K562 (cell line): Measurements from ENCODE around the gene SLC29A3. TPM values are rescaled to one million over a fixed set of nuclear protein-coding genes. Genes with fewer than 3 reads are reported as not detected.

Source experiments
- CBX5 ChIP-seq: IDR thresholded peaks from 2 replicates; pipeline ENCODE4 v1.6.1; 2014; ENCODE audit warnings: low read depth, borderline replicate concordance
- DIDO1 ChIP-seq: fragments of 450-650 bp; IDR thresholded peaks from 2 replicates; pipeline ENCODE4 v1.6.1; 2016; ENCODE audit warnings: low read depth, missing biosample characterization, missing genetic modification characterization
- EHMT2 ChIP-seq: fragments of 450-650 bp; IDR thresholded peaks from 2 replicates; pipeline ENCODE4 v1.6.1; 2018; ENCODE audit warnings: antibody characterized with exemption
- FOXJ3 ChIP-seq: sonication (generic); formaldehyde crosslinking; IDR thresholded peaks from 2 replicates; pipeline ENCODE4 v1.4.0; 2020; ENCODE audit warnings: mild to moderate bottlenecking, missing genetic modification reagents
- PHB2 ChIP-seq: fragments of 450-650 bp; IDR thresholded peaks from 2 replicates; pipeline ENCODE4 v1.6.1; 2017; ENCODE audit warnings: low read depth
- RREB1 ChIP-seq: fragments of 250-450 bp; sonication (Bioruptor Pico); IDR thresholded peaks from 2 replicates; pipeline ENCODE4 v1.4.0; 2020
- TAF15 ChIP-seq: fragments of 200-400 bp; formaldehyde crosslinking; IDR thresholded peaks from 2 replicates; pipeline ENCODE4 v1.6.1; 2017; ENCODE audit warnings: mild to moderate bottlenecking, low read depth, low read length, moderate library complexity
- ZBTB33 ChIP-seq: sonication (generic); formaldehyde crosslinking; IDR thresholded peaks from 2 replicates; pipeline ENCODE4 v1.8.1; 2023; ENCODE audit warnings: mild to moderate bottlenecking, missing genetic modification reagents
- ZKSCAN1 ChIP-seq: fragments of 150-350 bp; IDR thresholded peaks from 2 replicates; pipeline ENCODE4 v1.6.1; 2016; ENCODE audit warnings: low read depth, low read length
- ZNF140 ChIP-seq: fragments of 250-450 bp; sonication (Bioruptor Pico); IDR thresholded peaks from 2 replicates; pipeline ENCODE4 v1.8.0; 2021; ENCODE audit warnings: moderate library complexity, mild to moderate bottlenecking, inconsistent platforms
- ZNF143 ChIP-seq: sonication (generic); formaldehyde crosslinking; IDR thresholded peaks from 2 replicates; pipeline ENCODE4 v1.9.0; 2022; ENCODE audit warnings: mild to moderate bottlenecking, missing genetic modification reagents
- ZNF431 ChIP-seq: sonication (generic); formaldehyde crosslinking; IDR thresholded peaks from 2 replicates; pipeline ENCODE4 v1.8.0; 2022; ENCODE audit warnings: mild to moderate bottlenecking, missing genetic modification reagents
- polyA plus RNA-seq, 8 experiments: library from polyadenylated mRNA; depleted of rRNA in 4 of 8; stranded (reverse) in 5 of 8; unstranded in 3 of 8; fragments of >200 nt; fragmentation: Nextera tagmentation in 2 of 8; fragmentation: Illumina TruSeq in 1 of 8; extraction: Ambion mirVana in 2 of 8; extraction: Trizol in 1 of 8; gene quantifications; 2 replicates each; pipeline versions ENCODE4 v1.2.1 to v1.2.3, GENCODE V29; 2011 to 2014; ENCODE audit warnings: inconsistent platforms in 1 of 8, missing spikeins in 1 of 8
- total RNA-seq, 7 experiments: library from RNA; depleted of rRNA in 6 of 7; stranded (reverse); fragments of >200 nt in 6 of 7; fragmentation: Illumina TruSeq in 2 of 7; extraction: Trizol in 2 of 7; gene quantifications; 2 replicates each; pipeline versions ENCODE4 v1.2.1 to v1.2.3, GENCODE V29; 2011 to 2021; ENCODE audit warnings: low replicate concordance in 1 of 7
- TF ChIP-seq, protein P1 (sequence below): sonication (generic); IDR thresholded peaks from 2 replicates; pipeline ENCODE4 v1.6.1; 2016
- TF ChIP-seq, protein P2 (sequence below): fragments of 150-350 bp; IDR thresholded peaks from 2 replicates; pipeline ENCODE4 v1.6.1; 2014; ENCODE audit warnings: low read depth, mild to moderate bottlenecking, low read length, borderline replicate concordance

SLC29A3 gene
- total and polyA plus RNA-seq, 9 of the 15 experiments (the other 6 are each of a cell fraction or from before 2014, with no cell fraction given): 2.1 to 10.7 (median 4.6) TPM

DNA sequence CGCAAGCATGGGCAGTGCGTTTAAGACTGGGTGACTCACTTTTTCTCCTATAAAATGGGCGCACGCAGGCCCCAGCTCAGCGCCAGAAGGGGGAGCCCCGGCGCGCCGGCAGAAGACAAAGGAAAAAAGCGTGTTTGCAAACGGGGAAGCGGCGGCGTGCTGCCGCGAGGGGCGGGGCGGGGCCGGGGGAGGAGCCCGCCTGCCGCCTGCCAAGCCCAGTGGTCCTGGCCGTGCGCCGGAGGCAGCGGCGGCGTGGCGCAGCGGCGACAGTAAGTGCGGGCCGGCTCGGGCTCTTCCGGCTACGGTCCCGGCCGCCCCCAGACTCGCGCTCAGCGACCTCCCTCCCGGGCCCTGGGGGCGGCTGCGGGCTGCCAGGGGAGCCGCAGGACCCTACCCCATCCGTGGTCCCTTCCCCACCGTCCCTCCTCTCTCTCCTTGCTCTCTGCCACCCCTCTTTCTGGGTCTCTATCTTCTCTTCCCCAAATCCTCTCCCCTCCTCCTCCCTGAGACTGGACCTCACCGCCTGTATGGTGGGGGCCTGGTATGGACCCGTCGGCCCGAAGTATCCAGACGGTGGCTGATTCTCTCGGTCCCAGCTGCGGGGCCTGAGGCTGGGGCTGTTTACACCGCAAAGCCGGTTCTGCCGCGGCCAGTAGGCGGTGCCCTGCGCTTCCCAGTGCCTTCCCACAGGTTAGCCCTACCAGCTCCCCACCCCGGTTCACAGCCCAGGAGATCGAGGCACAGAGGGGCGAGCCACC is at the start of gene SLC29A3 (continued):
- TF ChIP-seq ZKSCAN1 (peak; percentile 62; the same call in 1 of the 2 replicates), DIDO1 (no peak), ZNF431 (peak; percentile 52), TAF15 (0 out of 2 replicates have a peak, but pooled peaks have one; percentile 18), ZNF140 (CRISPR knock-in tag) (no peak), PHB2 (peak; percentile 54; the same call in 1 of the 2 replicates), ZNF143 (CRISPR knock-in tag) (no peak), FOXJ3 (CRISPR knock-in tag) (no peak), CBX5 (peak; percentile 51; the same call in 1 of the 2 replicates), ZBTB33 (CRISPR knock-in tag) (no peak), EHMT2 (no peak), RREB1 (CRISPR knock-in tag) (peak; percentile 32; the same call in 1 of the 2 replicates)
- TF ChIP-seq, protein P1, sequence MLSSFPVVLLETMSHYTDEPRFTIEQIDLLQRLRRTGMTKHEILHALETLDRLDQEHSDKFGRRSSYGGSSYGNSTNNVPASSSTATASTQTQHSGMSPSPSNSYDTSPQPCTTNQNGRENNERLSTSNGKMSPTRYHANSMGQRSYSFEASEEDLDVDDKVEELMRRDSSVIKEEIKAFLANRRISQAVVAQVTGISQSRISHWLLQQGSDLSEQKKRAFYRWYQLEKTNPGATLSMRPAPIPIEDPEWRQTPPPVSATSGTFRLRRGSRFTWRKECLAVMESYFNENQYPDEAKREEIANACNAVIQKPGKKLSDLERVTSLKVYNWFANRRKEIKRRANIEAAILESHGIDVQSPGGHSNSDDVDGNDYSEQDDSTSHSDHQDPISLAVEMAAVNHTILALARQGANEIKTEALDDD: no peak
- TF ChIP-seq, protein P2, sequence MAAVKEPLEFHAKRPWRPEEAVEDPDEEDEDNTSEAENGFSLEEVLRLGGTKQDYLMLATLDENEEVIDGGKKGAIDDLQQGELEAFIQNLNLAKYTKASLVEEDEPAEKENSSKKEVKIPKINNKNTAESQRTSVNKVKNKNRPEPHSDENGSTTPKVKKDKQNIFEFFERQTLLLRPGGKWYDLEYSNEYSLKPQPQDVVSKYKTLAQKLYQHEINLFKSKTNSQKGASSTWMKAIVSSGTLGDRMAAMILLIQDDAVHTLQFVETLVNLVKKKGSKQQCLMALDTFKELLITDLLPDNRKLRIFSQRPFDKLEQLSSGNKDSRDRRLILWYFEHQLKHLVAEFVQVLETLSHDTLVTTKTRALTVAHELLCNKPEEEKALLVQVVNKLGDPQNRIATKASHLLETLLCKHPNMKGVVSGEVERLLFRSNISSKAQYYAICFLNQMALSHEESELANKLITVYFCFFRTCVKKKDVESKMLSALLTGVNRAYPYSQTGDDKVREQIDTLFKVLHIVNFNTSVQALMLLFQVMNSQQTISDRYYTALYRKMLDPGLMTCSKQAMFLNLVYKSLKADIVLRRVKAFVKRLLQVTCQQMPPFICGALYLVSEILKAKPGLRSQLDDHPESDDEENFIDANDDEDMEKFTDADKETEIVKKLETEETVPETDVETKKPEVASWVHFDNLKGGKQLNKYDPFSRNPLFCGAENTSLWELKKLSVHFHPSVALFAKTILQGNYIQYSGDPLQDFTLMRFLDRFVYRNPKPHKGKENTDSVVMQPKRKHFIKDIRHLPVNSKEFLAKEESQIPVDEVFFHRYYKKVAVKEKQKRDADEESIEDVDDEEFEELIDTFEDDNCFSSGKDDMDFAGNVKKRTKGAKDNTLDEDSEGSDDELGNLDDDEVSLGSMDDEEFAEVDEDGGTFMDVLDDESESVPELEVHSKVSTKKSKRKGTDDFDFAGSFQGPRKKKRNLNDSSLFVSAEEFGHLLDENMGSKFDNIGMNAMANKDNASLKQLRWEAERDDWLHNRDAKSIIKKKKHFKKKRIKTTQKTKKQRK: no peak
